GM23338 (cell line): Measurements from ENCODE around the gene TBX10. TPM values are rescaled to one million over a fixed set of nuclear protein-coding genes. Genes with fewer than 3 reads are reported as not detected.

ENCODE experiments used
- ATAC-seq: fragments of 200-7000 bp; cut with Tn5 transposase; 3 replicates; pipeline ENCODE4 v1.9.1; 2020
- DNase-seq: peaks from one replicate; pipeline ENCODE4 v3.0.0-alpha.2; 2015; ENCODE audit warnings: low spot score
- H2AFZ ChIP-seq: fragments of 200-600 bp; sonication (generic); 2 replicates; pipeline ENCODE4 v1.8.0; 2016; ENCODE audit warnings: antibody characterized with exemption, mild to moderate bottlenecking, moderate library complexity
- H3F3A ChIP-seq: fragments of 200-600 bp; sonication (generic); replicated peaks from 2 replicates; pipeline ENCODE4 v1.8.0; 2017; ENCODE audit warnings: antibody characterized with exemption, mixed run types, low read depth
- H3K27ac ChIP-seq: fragments of 200-600 bp; sonication (generic); 2 replicates; pipeline ENCODE4 v1.6.1; 2016; ENCODE audit warnings: low read depth
- H3K27me3 ChIP-seq: fragments of 200-600 bp; sonication (generic); 2 replicates; pipeline ENCODE4 v1.8.0; 2016; ENCODE audit warnings: mild to moderate bottlenecking, mixed run types, moderate library complexity; ENCODE audit not compliant: insufficient read depth
- H3K36me3 ChIP-seq: fragments of 200-600 bp; sonication (generic); 2 replicates; pipeline ENCODE4 v1.8.0; 2016; ENCODE audit warnings: mild to moderate bottlenecking; ENCODE audit not compliant: insufficient read depth
- H3K4me1 ChIP-seq: fragments of 200-600 bp; sonication (generic); 2 replicates; pipeline ENCODE4 v1.8.0; 2016; ENCODE audit warnings: mild to moderate bottlenecking, moderate library complexity; ENCODE audit not compliant: insufficient read depth
- H3K4me2 ChIP-seq: fragments of 200-600 bp; sonication (generic); 2 replicates; pipeline ENCODE4 v1.7.1; 2017; ENCODE audit warnings: mixed run types
- H3K4me3 ChIP-seq: fragments of 200-600 bp; sonication (generic); 2 replicates; pipeline ENCODE4 v1.6.1; 2016; ENCODE audit warnings: mixed run types
- H3K79me2 ChIP-seq: fragments of 200-600 bp; sonication (generic); replicated peaks from 2 replicates; pipeline ENCODE4 v1.8.0; 2017; ENCODE audit warnings: mild to moderate bottlenecking; ENCODE audit not compliant: insufficient read depth
- H3K9me2 ChIP-seq: fragments of 200-600 bp; sonication (generic); 2 replicates; pipeline ENCODE4 v1.8.0; 2017; ENCODE audit not compliant: insufficient read depth
- H4K20me1 ChIP-seq: fragments of 200-600 bp; sonication (generic); replicated peaks from 2 replicates; pipeline ENCODE4 v1.8.0; 2017; ENCODE audit warnings: mild to moderate bottlenecking; ENCODE audit not compliant: insufficient read depth
- H3K27ac Mint-ChIP-seq: 2 replicates; pipeline ENCODE4 v1.8.0; 2020; ENCODE audit warnings: inconsistent platforms, mild to moderate bottlenecking, moderate library complexity, mixed read lengths
- H3K27me3 Mint-ChIP-seq: 3 replicates; pipeline ENCODE4 v1.8.0; 2022; ENCODE audit warnings: low read depth, mild to moderate bottlenecking, moderate library complexity, mixed read lengths, inconsistent platforms; ENCODE audit not compliant: insufficient read depth, poor library complexity
- H3K36me3 Mint-ChIP-seq: 3 replicates; pipeline ENCODE4 v1.8.0; 2021; ENCODE audit warnings: low read depth, mild to moderate bottlenecking, inconsistent platforms, moderate library complexity, mixed read lengths
- H3K4me1 Mint-ChIP-seq: 3 replicates; pipeline ENCODE4 v1.8.0; 2020; ENCODE audit warnings: mild to moderate bottlenecking, inconsistent platforms, mixed read lengths
- H3K4me3 Mint-ChIP-seq: 3 replicates; pipeline ENCODE4 v1.8.0; 2021; ENCODE audit warnings: moderate library complexity, mild to moderate bottlenecking, inconsistent platforms, mixed read lengths
- H3K9me3 Mint-ChIP-seq: 3 replicates; pipeline ENCODE4 v1.8.0; 2020; ENCODE audit warnings: moderate library complexity, mild to moderate bottlenecking, inconsistent platforms, mixed read lengths
- CREB1 ChIP-seq: fragments of 250-450 bp; sonication (Bioruptor Pico); IDR thresholded peaks from 2 replicates; pipeline ENCODE4 v1.5.0; 2020; ENCODE audit warnings: low read depth, mild to moderate bottlenecking, moderate library complexity
- ETS1 ChIP-seq: IDR thresholded peaks from 2 replicates; pipeline ENCODE4 v1.6.1; 2016; ENCODE audit warnings: antibody characterized with exemption
- EZH2 ChIP-seq: fragments of 200-600 bp; sonication (generic); IDR thresholded peaks from one replicate; pipeline ENCODE4 v1.8.0; 2017; ENCODE audit warnings: antibody characterized with exemption, mild to moderate bottlenecking, low read depth; ENCODE audit not compliant: unreplicated experiment
- EZH2phosphoT487 ChIP-seq: fragments of 200-600 bp; sonication (generic); IDR thresholded peaks from one replicate; pipeline ENCODE4 v1.8.1; 2018; ENCODE audit warnings: antibody characterized with exemption; ENCODE audit not compliant: unreplicated experiment
- JUNB ChIP-seq: IDR thresholded peaks from one replicate; pipeline ENCODE4 v1.6.1; 2016; ENCODE audit warnings: antibody characterized with exemption; ENCODE audit not compliant: unreplicated experiment
- NANOG ChIP-seq: IDR thresholded peaks from 2 replicates; pipeline ENCODE4 v1.6.1; 2016; ENCODE audit warnings: antibody characterized with exemption, borderline replicate concordance
- POLR2AphosphoS5 ChIP-seq: IDR thresholded peaks from 2 replicates; pipeline ENCODE4 v1.6.1; 2016; ENCODE audit warnings: antibody characterized with exemption, low read depth
- REST ChIP-seq: IDR thresholded peaks from one replicate; pipeline ENCODE4 v1.6.1; 2018; ENCODE audit warnings: antibody characterized with exemption; ENCODE audit not compliant: unreplicated experiment
- STAT1 ChIP-seq: IDR thresholded peaks from one replicate; pipeline ENCODE4 v1.6.1; 2016; ENCODE audit warnings: antibody characterized with exemption; ENCODE audit not compliant: unreplicated experiment
- ZNF114 ChIP-seq: fragments of 250-450 bp; sonication (Bioruptor Pico); IDR thresholded peaks from 2 replicates; pipeline ENCODE4 v1.5.0; 2020; ENCODE audit warnings: mild to moderate bottlenecking, moderate library complexity
- ZNF331 ChIP-seq: fragments of 250-450 bp; sonication (Bioruptor Pico); IDR thresholded peaks from 2 replicates; pipeline ENCODE4 v1.5.0; 2020; ENCODE audit warnings: low read depth, mild to moderate bottlenecking, moderate library complexity
- ZNF462 ChIP-seq: fragments of 250-450 bp; sonication (Bioruptor Pico); IDR thresholded peaks from 2 replicates; pipeline ENCODE4 v1.5.0; 2020; ENCODE audit warnings: mild to moderate bottlenecking, moderate library complexity
- polyA plus RNA-seq: library from polyadenylated mRNA; unstranded; fragments of >200 nt; fragmentation: Nextera tagmentation; extraction: Ambion mirVana; gene quantifications from 2 replicates; pipeline ENCODE4 v1.2.1, GENCODE V29; 2016
- total RNA-seq: library from RNA; depleted of rRNA; stranded (reverse); fragments of >200 nt; shearing (Covaris generic); gene quantifications from 2 replicates; pipeline ENCODE4 v1.2.3, GENCODE V29; 2014

The TBX10 gene
- total and polyA plus RNA-seq, 2 experiments from 2014 or later = 0.10 TPM; not detected in 1

- H3K4me3 ChIP-seq = no peak overlapping the region
- H3K4me1 Mint-ChIP-seq = peaks cover 9% of the 10 kb centered on the region; the same call in 2 of the 3 replicates
- H3K4me3 Mint-ChIP-seq = no peak overlapping the region
- no peaks in the 10 kb centered on the region for H3K27me3 ChIP-seq
- no peak for DNase-seq
- H4K20me1 ChIP-seq = no peaks in the 10 kb centered on the region
- no peak for ATAC-seq
- H3K27ac Mint-ChIP-seq = no peak overlapping the region
- H3K4me2 ChIP-seq = no peak overlapping the region
- TF ChIP-seq NANOG (no peak), CREB1 (CRISPR knock-in tag) (no peak), EZH2 (no peak), EZH2phosphoT487 (no peak), STAT1 (no peak), ZNF331 (CRISPR knock-in tag) (no peak), POLR2AphosphoS5 (no peak), ZNF462 (CRISPR knock-in tag) (no peak), REST (no peak), ETS1 (no peak), ZNF114 (CRISPR knock-in tag) (no peak), JUNB (no peak)
- no peaks in the 10 kb centered on the region for H3K36me3 Mint-ChIP-seq
- H3K36me3 ChIP-seq = no peaks in the 10 kb centered on the region
- H3K27me3 Mint-ChIP-seq = peaks cover 9% of the 10 kb centered on the region
- H2AFZ ChIP-seq = no peak overlapping the region
- no peak overlapping the region for H3K27ac ChIP-seq
- H3K9me3 Mint-ChIP-seq = no peaks in the 10 kb centered on the region; the same call in 1 of the 3 replicates
- 0 out of 2 replicates have a peak, but pooled peaks cover 4% of the 10 kb centered on the region for H3F3A ChIP-seq
- no peaks in the 10 kb centered on the region for H3K79me2 ChIP-seq
- H3K9me2 ChIP-seq = no peaks in the 10 kb centered on the region
- H3K4me1 ChIP-seq = no peaks in the 10 kb centered on the region
Observed at GRCh38 chr11:67646535-67647336, 7.2 kb upstream of the TBX10 start.
